Endothelial cell of umbilical vein (primary cell): Measurements from ENCODE around the gene TRPV2.

Experiments
- EZH2 ChIP-seq: IDR thresholded peaks from 2 replicates; pipeline ENCODE4 v1.6.1; 2012; ENCODE audit warnings: borderline replicate concordance, low read depth, mild to moderate bottlenecking, moderate library complexity, low read length, inconsistent platforms; ENCODE audit not compliant: severe bottlenecking
- POLR2AphosphoS5 ChIP-seq: IDR thresholded peaks from 2 replicates; pipeline ENCODE4 v1.6.1; 2012; ENCODE audit warnings: low read depth, mild to moderate bottlenecking, control low read depth, low read length, moderate library complexity; ENCODE audit not compliant: insufficient read depth
- TF ChIP-seq, protein P1 (sequence below), 2 donors: IDR thresholded peaks; 1 replicate in 1 of 2; 2 replicates in 1 of 2; pipeline ENCODE4 v1.5.1; 2011; ENCODE audit warnings: low read length in 2 of 2, mild to moderate bottlenecking in 2 of 2, moderate library complexity in 2 of 2, control low read depth in 1 of 2, inconsistent platforms in 1 of 2, low read depth in 1 of 2; ENCODE audit not compliant: insufficient read depth in 1 of 2; ENCODE audit errors: extremely low read depth in 1 of 2
- TF ChIP-seq, protein P2 (sequence below): IDR thresholded peaks from 2 replicates; pipeline ENCODE4 v1.6.1; 2011; ENCODE audit not compliant: insufficient read depth, insufficient read length

DNA sequence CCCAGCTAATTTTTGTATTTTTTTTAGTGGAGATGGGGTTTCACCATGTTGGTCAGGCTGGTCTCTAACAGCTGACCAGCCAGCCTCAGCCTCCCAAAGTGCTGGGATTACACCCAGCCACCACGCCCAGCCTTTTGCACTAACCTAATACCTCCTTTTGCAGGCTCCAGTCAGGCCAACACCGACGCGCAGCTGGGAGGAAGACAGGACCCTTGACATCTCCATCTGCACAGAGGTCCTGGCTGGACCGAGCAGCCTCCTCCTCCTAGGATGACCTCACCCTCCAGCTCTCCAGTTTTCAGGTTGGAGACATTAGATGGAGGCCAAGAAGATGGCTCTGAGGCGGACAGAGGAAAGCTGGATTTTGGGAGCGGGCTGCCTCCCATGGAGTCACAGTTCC is 2.0 kb downstream of the TRPV2 start:
- TF ChIP-seq, protein P1, sequence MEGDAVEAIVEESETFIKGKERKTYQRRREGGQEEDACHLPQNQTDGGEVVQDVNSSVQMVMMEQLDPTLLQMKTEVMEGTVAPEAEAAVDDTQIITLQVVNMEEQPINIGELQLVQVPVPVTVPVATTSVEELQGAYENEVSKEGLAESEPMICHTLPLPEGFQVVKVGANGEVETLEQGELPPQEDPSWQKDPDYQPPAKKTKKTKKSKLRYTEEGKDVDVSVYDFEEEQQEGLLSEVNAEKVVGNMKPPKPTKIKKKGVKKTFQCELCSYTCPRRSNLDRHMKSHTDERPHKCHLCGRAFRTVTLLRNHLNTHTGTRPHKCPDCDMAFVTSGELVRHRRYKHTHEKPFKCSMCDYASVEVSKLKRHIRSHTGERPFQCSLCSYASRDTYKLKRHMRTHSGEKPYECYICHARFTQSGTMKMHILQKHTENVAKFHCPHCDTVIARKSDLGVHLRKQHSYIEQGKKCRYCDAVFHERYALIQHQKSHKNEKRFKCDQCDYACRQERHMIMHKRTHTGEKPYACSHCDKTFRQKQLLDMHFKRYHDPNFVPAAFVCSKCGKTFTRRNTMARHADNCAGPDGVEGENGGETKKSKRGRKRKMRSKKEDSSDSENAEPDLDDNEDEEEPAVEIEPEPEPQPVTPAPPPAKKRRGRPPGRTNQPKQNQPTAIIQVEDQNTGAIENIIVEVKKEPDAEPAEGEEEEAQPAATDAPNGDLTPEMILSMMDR (IDR thresholded peaks at IDR 0.05; ENCODE audit: extremely low read depth in 1 of 2, insufficient read depth in 1 of 2, low read depth in 1 of 2, low read length in 2 of 2): no peak
- TF ChIP-seq POLR2AphosphoS5 (no peak), EZH2 (no peak)
- TF ChIP-seq, protein P2, sequence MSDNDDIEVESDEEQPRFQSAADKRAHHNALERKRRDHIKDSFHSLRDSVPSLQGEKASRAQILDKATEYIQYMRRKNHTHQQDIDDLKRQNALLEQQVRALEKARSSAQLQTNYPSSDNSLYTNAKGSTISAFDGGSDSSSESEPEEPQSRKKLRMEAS: no peak
